Uterus (tissue), 4 donors: ENCODE results near the gene EPM2A. TPM values are rescaled to one million over a fixed set of nuclear protein-coding genes. Genes with fewer than 3 reads are reported as not detected.
A peak's percentile ranks its signal among the peaks of the same experiment; 100 is the strongest.

ENCODE experiments used
- DNase-seq, 2 donors: peaks; one replicate each; pipeline ENCODE4 v3.0.0-alpha.2; 2019 to 2020
- H3K27ac ChIP-seq, 2 donors: fragments of 200-600 bp; sonication (generic); 1 replicate in 1 of 2; 2 replicates in 1 of 2; pipeline ENCODE4 v1.5.1; 2016 to 2018
- H3K27me3 ChIP-seq, 2 donors: fragments of 200-600 bp; sonication (generic); one replicate each; pipeline ENCODE4 v1.5.1; 2018 to 2019; ENCODE audit warnings: control low read depth in 1 of 2
- H3K36me3 ChIP-seq, 2 donors: fragments of 200-600 bp; sonication (generic); one replicate each; pipeline ENCODE4 v1.5.1; 2019; ENCODE audit warnings: control low read depth in 1 of 2
- H3K4me1 ChIP-seq, 2 donors: fragments of 200-600 bp; sonication (generic); one replicate each; pipeline ENCODE4 v1.5.1; 2018 to 2019; ENCODE audit warnings: control low read depth in 1 of 2
- H3K4me3 ChIP-seq, 2 donors: fragments of 200-600 bp; sonication (generic); 1 replicate in 1 of 2; 2 replicates in 1 of 2; pipeline ENCODE4 v1.5.1; 2018 to 2019; ENCODE audit warnings: mild to moderate bottlenecking in 1 of 2
- H3K9me3 ChIP-seq, 2 donors: fragments of 200-600 bp; sonication (generic); one replicate each; pipeline ENCODE4 v1.5.1; 2019; ENCODE audit warnings: control low read depth in 1 of 2
- POLR2A ChIP-seq, 2 donors: fragments of 450-650 bp; IDR thresholded peaks; one replicate each; pipeline ENCODE4 v1.6.1; 2016; ENCODE audit warnings: antibody characterized with exemption in 2 of 2, mild to moderate bottlenecking in 1 of 2, moderate library complexity in 1 of 2
- intact Hi-C: fragments of 100-400 bp; cut with DNase I; formaldehyde crosslinking; loops from one replicate; pipeline ENCODE4 v1.15.1; 2023; ENCODE audit warnings: low total_unique reads
- total RNA-seq, 4 donors: library from RNA; depleted of rRNA in 3 of 4; stranded (reverse); fragments of >200 nt in 3 of 4; gene quantifications; one replicate each; pipeline versions ENCODE4 v1.1.0 to v1.2.4, GENCODE V29; 2014 to 2023
- TF ChIP-seq, protein P1 (sequence below), 4 experiments: fragments of 200-600 bp in 2 of 4; fragments of 450-650 bp in 2 of 4; sonication (generic) in 2 of 4; IDR thresholded peaks; one replicate each; pipeline ENCODE4 v1.5.1; 2016 to 2019; ENCODE audit warnings: antibody characterized with exemption in 4 of 4, mild to moderate bottlenecking in 2 of 4, moderate library complexity in 1 of 4
- donor health status: DM: yes; HTN: yes; CAD: no.

Gene EPM2A
- total RNA-seq, 4 donors from 2014 or later, result 15.4 to 21.8 (median 18.7) TPM

DNA sequence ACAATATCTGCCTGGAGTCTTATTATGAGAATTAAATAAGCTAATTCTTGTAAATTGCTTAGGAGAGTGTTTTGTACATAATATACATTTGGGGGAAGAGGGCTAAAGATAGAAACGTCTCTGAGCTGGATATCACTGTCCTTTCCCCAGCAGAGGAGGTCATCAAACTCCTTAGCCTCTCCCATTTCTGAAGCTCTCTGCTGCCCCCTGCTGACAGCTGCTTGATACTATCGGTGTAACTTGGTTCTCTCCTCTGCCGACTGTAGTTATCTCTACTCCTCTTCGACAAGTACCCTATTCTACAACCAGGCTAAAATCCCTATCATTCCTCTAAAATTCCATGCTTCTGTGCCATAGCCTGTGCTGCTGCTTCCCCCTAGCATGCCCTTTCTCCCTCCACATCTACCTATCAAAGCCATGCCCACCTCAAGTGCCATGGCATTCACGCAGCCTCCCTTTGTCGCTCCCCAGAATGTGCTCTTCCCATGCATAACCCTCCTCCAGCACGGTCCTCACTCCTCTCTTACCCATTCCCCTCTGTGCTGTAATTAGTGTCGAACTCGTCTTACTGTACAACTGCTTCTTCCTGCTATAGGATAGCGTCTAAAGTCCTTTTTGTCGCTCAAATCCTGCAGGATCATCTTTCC lies 101.2 kb downstream of the EPM2A start:
- H3K4me1 ChIP-seq, result no peaks in the 10 kb centered on the region
- no peaks in the 10 kb centered on the region for H3K36me3 ChIP-seq
- H3K4me3 ChIP-seq, result no peak overlapping the region
- no peak for TF ChIP-seq POLR2A (IDR thresholded peaks at IDR 0.05)
- TF ChIP-seq, protein P1, sequence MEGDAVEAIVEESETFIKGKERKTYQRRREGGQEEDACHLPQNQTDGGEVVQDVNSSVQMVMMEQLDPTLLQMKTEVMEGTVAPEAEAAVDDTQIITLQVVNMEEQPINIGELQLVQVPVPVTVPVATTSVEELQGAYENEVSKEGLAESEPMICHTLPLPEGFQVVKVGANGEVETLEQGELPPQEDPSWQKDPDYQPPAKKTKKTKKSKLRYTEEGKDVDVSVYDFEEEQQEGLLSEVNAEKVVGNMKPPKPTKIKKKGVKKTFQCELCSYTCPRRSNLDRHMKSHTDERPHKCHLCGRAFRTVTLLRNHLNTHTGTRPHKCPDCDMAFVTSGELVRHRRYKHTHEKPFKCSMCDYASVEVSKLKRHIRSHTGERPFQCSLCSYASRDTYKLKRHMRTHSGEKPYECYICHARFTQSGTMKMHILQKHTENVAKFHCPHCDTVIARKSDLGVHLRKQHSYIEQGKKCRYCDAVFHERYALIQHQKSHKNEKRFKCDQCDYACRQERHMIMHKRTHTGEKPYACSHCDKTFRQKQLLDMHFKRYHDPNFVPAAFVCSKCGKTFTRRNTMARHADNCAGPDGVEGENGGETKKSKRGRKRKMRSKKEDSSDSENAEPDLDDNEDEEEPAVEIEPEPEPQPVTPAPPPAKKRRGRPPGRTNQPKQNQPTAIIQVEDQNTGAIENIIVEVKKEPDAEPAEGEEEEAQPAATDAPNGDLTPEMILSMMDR (IDR thresholded peaks at IDR 0.05), result peak; percentile 61 to 79 (median 68)
- intact Hi-C loops, result no loop called here
- no peaks in the 10 kb centered on the region for H3K9me3 ChIP-seq
- no peaks in the 10 kb centered on the region for H3K27me3 ChIP-seq
- no peak overlapping the region for H3K27ac ChIP-seq
- DNase-seq, result peak; percentile 69 to 75

DNA sequence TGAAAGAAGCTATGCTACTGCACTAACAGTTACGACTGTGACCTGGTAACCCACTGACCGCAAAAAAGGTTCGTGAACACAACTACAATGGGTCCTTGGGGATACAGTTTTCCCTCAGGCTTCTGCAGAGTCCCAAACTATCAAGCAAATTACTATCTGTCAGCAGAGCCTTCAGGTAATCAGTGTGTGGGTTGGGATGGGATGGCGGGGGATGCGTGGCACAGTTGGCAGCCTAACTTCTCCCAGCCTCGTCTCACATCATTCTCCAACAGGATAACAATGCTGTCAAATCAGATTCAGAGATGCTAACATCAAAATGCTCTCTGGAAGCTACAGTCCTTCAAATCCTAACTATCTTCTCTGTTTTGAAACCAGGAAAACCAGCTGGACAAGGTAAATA lies 102.3 kb downstream of the EPM2A start:
- TF ChIP-seq POLR2A (IDR thresholded peaks at IDR 0.05), result no peak
- intact Hi-C loops, result no loop called here

DNA sequence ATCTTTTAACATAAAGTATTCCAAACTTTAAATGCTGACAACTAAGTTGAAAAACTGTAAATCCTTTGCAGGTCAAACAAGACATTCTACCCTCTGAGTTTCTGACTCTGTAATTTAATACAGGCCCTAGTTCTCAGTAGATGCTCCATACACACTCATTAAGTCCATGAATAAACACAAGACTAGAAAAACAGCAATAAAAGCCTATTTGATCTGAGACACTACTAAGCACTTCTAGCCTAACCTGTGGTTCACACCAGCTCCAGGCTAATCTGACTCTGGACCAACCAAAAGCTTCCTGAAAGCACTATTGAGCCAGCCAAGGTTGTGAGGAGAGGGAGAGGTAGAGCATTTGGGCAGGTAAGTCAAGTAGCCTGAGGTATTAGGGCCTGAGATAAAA lies 103.9 kb downstream of the EPM2A start:
- TF ChIP-seq POLR2A (IDR thresholded peaks at IDR 0.05), result no peak
- TF ChIP-seq, protein P1 (IDR thresholded peaks at IDR 0.05), result no peak
- intact Hi-C loops, result no loop called here
- Histone ChIP-seq H3K4me1 (no peaks in the 10 kb centered on the region), H3K27me3 (no peaks in the 10 kb centered on the region), H3K27ac (no peak overlapping the region), H3K36me3 (no peaks in the 10 kb centered on the region), H3K4me3 (no peak overlapping the region), H3K9me3 (no peaks in the 10 kb centered on the region)
- no peak for DNase-seq

More for the DNA sequence above, 102.3 kb downstream of the EPM2A start:
- no peak for DNase-seq
- H3K36me3 ChIP-seq, result no peaks in the 10 kb centered on the region
- H3K4me1 ChIP-seq, result no peaks in the 10 kb centered on the region
- H3K27ac ChIP-seq, result no peak overlapping the region
- H3K9me3 ChIP-seq, result no peaks in the 10 kb centered on the region
- H3K27me3 ChIP-seq, result no peaks in the 10 kb centered on the region
- H3K4me3 ChIP-seq, result no peak overlapping the region

DNA sequence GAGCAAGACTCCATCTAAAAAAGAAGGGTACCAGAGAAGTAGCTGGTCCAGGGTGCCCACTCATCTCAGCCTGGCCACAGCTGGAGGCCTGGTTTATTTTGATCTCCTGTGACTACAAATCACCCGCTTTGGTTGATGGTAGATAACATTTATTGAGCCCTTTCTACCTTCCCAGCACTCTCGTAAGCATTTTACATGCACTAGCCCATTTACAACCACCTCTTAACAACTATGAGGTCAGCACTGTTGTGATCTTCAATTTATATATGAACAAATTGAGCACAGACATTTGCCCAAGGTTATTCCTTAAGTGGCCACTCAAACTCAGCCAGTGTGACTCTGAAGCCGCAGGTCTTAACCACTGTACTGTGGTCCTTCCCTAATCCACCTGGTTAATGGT lies 104.7 kb downstream of the EPM2A start:
- Histone ChIP-seq H3K9me3 (no peaks in the 10 kb centered on the region), H3K4me3 (no peak overlapping the region), H3K27me3 (no peaks in the 10 kb centered on the region), H3K4me1 (no peaks in the 10 kb centered on the region), H3K27ac (no peak overlapping the region), H3K36me3 (no peaks in the 10 kb centered on the region)
- intact Hi-C loops, result no loop called here
- TF ChIP-seq, protein P1 (IDR thresholded peaks at IDR 0.05), result no peak
- no peak for TF ChIP-seq POLR2A (IDR thresholded peaks at IDR 0.05)
- no peak for DNase-seq

DNA sequence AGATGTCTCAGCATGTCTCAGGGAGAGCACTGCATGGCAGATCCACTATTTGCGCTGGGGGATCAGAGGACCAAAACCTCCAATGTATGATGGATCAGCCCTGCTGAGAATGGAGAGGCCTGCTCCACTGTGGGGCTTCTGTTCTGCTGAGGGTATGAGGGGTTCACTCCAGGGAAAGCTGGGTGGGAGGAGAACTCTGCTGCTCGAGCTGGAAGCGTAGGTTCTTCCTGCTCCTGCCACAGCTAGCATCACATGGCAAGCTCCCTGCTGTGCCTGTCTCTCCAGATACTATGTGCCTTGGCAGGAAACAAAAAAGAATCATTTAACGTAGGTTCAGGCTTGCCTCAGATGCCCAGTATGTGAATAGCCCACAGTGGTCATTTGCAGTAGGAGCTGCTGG lies 105.8 kb downstream of the EPM2A start:
- Histone ChIP-seq H3K27me3 (no peaks in the 10 kb centered on the region), H3K36me3 (no peaks in the 10 kb centered on the region), H3K4me3 (no peak overlapping the region), H3K4me1 (no peaks in the 10 kb centered on the region), H3K27ac (no peak overlapping the region), H3K9me3 (no peaks in the 10 kb centered on the region)
- no peak for DNase-seq
- intact Hi-C loops, result no loop called here
- TF ChIP-seq POLR2A (IDR thresholded peaks at IDR 0.05), result no peak

DNA sequence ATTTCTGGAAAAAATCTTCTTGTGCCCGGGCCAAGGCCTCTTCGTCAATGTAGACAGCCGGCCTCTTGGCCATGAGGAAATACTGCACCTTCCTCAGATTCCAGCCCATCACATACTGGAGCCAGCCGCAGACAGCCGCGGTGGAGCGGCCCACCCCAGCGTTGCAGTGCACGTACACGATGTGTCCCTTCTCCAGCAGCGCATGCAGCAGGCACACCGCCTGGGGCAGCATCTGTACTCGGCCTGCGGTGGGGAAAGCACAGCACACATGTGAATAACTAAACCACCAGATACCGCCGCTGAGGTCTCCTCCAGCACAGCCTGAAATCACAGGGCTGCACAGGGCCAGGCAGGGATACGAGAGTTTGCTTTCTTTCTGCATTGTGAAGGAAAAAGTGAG lies 107.9 kb downstream of the EPM2A start:
- intact Hi-C loops, result no loop called here
- no peak for TF ChIP-seq POLR2A (IDR thresholded peaks at IDR 0.05)
- TF ChIP-seq, protein P1 (IDR thresholded peaks at IDR 0.05), result no peak
- no peak for DNase-seq
- Histone ChIP-seq H3K27ac (no peak overlapping the region), H3K27me3 (no peaks in the 10 kb centered on the region), H3K4me1 (no peaks in the 10 kb centered on the region), H3K4me3 (no peak overlapping the region), H3K36me3 (no peaks in the 10 kb centered on the region), H3K9me3 (no peaks in the 10 kb centered on the region)
